GM12872 (cell line): Measurements from ENCODE around the gene SPOCD1.

Experiments used
- TF ChIP-seq, protein P1 (sequence below): IDR thresholded peaks from 3 replicates; pipeline ENCODE4 v1.5.1; 2011; ENCODE audit warnings: low read depth, mild to moderate bottlenecking, low read length, moderate library complexity; ENCODE audit not compliant: insufficient read depth

SPOCD1 gene

DNA sequence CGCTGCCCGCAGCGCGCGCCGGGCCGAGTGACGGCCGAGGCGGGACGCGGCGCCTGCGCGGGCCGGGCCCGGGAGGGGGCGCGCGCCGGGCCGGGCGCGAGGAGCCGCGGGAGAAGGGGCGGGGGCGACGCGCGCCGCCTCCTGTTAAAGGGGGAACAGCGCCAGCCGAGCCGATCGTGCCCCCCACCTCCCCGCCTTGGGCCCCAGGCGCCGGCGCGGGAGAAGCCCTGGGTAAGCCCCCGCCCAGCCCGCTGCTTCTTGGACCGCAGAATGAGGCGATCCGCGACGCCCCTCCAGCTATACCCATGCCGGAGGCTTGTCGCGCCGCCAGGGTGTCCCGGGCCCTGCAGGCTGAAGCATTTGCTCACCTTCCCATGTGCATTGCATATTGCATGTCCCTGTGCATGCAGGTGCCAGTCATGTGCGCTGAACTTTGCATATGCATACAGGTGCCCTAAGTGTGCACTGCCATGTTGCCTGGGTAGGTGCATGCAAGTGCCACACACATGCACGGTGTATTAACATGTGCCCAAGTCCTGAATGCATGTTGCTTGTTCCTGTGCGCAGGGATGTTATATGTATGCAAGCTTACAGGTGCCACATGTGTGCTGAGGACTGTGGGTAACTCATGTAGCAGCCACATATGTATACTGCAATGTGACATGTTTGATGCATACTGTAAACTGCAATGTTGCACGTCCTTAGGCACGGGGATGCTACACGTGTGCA, 51.3 kb downstream of the SPOCD1 start, which contains the start of gene ADGRB2:
Gene ADGRB2, minus strand, starts transcription at position 29 of the 729 bp plus-strand sequence. CDS start 7,119 bp downstream, outside the sequence.
- TF ChIP-seq, protein P1, sequence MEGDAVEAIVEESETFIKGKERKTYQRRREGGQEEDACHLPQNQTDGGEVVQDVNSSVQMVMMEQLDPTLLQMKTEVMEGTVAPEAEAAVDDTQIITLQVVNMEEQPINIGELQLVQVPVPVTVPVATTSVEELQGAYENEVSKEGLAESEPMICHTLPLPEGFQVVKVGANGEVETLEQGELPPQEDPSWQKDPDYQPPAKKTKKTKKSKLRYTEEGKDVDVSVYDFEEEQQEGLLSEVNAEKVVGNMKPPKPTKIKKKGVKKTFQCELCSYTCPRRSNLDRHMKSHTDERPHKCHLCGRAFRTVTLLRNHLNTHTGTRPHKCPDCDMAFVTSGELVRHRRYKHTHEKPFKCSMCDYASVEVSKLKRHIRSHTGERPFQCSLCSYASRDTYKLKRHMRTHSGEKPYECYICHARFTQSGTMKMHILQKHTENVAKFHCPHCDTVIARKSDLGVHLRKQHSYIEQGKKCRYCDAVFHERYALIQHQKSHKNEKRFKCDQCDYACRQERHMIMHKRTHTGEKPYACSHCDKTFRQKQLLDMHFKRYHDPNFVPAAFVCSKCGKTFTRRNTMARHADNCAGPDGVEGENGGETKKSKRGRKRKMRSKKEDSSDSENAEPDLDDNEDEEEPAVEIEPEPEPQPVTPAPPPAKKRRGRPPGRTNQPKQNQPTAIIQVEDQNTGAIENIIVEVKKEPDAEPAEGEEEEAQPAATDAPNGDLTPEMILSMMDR, result no peak

GRCh38 chr1:31763671-31764311, 52.0 kb downstream of the SPOCD1 start:
- TF ChIP-seq, protein P1, result no peak

DNA sequence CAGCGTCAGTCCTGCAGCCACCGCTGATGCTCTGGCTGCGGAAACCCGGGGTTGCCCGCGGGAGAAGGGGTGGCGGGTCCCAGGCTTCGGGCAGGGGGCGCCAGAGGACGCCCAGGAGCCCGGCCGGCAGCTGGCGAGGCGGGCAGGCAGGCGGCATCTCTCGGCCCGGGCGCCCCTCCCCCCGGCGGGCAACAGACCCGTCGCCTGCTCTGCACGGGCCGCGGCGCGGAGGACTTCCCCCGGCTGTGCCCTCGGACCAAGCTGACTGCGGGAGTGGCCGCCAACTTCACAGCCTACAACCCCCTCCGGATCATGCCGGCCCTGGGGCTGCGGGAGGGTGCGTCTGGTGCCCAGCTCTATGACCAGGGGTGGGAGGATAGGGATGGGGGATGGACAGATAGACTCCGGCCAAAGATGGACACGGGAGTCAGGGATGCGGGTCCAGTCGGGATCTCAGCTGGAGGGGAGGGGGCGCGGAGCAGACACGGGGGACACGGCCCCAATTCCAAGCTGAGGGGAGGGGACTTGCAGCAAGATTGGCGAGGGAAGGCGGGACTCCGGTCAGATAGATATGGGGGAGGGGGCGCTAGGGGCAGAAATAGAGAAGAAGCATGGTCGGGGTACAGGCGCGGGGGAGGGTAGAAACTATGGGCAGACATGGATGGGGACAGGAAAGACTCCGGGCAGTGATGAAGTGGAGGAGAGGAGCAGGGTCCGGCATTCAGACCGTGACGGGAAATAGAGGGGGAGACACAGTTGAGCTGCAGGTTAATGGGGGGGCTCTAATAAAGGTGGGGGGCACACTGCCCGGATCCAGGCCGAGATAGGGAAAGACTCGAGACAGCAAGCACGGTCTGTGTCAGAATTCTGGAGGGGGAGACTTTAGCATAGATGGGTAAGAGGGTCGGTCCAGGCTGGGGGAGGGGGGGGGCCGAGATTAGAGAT, 52.8 kb downstream of the SPOCD1 start:
- TF ChIP-seq, protein P1, result peak; percentile 58

DNA sequence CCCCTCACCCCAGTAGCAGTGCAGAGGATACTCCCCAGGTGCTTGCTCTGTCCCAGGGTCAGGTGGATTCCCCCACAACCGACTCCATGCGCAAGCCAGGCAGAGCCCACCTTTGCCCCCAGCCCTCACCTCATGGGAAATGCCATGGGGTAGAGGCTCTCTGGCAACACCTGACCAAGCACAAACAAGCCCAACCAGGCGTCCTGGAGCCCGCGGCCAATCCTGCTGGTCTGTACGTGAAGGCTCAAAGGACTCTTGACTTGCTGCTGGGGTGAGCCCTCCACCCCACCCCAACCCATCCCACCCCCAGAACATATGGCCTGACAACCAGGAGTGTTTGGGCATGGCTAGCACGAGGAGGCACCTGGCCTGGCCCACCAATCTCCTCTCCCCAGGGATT, 53.5 kb downstream of the SPOCD1 start:
- TF ChIP-seq, protein P1, result no peak

DNA sequence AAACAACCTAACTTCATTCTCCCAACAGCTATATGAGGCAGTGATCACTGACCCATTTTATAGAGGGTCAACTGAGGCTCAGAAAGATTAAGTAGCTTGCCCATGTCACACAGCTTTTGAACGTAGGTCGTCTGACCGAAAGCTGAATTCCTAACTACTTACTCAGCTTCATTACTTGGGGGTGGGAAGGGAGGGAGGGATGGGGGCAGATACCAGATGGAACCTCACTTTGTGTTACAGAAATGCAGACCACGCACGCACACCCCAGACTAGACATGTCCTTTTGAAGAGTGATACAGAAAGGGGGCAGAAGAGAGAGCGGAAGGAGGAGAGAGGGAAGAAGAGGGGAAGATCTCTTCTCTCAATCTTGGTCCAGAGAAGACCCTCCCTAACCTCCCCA, 53.9 kb downstream of the SPOCD1 start:
- TF ChIP-seq, protein P1, result no peak

DNA sequence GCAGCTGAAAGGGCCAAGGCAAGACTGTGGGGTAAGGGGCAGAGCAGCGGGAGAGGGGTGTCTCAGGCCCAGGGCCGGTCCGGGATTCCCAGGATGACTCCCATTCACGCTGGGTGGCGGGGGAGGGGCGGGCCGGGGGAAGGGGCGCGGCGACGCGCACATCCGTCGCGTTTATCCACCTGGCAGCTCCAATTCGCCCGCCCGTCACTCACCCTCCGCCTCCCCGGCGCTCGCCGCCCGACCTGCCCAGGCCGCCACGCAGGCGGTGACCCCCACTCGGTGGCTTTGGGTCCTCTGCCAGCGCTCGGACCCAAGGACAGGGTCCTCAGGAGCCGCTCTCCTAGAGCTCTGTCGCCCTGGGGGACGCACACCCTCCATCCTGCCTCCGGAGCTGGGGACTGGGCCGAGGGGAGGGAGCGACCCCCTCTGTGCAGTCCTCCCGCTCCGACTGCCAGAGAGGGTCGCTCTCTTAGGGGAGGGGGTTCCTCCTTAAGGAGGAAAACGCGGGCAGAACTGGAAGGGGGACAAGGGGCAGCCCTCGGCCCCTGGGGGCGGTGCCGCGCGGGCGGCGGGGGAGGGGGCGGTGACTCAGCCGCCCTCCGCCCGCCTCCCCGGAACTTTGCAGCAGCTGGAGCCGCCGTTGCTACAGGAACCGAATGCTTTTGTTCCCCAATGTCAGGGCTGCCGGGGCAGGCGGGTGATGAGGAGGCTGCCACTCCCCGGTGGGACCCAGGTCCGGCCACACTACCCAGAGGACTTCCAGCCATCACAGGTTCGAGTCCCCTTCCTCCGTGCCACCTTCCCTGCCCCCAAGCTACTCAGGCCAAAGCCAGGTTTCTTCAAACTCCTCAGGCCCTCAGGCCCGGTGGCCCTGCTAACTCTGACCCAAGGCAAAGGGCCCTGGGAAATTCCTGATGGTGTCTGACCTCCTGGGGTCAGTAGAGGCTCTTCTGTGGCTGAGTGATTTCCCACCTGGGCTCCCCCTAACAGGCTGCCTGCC, 55.1 kb downstream of the SPOCD1 start:
- TF ChIP-seq, protein P1, result no peak
